ENCODE measurements around the gene KMT5C.

KMT5C gene

DNA sequence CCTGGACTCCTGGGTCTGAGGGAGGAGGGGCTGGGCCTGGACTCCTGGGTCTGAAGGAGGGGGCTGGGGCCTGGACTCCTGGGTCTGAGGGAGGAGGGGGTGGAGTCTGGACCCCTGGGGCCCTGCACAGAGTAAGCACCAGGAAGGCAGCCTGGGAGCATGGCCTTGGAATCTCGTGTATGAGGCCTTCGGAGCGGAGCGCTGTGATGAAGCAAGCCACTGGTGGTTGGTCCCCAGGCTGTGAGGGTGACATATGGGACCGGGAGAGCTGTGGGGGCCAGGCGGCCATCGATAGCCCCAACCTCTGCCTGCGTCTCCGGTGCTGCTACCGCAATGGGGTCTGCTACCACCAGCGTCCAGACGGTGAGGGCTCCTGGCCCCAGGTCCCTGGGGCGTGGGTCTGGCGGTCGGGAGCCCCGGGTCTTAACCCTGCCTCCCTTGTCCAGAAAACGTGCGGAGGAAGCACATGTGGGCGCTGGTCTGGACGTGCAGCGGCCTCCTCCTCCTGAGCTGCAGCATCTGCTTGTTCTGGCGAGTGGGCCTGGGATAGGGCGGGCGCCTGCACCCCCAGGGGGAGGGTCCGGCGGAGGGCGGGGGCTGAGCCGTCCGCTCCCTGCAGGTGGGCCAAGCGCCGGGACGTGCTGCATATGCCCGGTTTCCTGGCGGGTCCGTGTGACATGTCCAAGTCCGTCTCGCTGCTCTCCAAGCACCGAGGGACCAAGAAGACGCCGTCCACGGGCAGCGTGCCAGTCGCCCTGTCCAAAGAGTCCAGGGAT lies 37.9 kb downstream of the KMT5C start:
- no peak for DNase-seq (ENCODE audit: low spot score)
- no peak overlapping the region for H3K4me3 ChIP-seq
- TF ChIP-seq, protein P1, sequence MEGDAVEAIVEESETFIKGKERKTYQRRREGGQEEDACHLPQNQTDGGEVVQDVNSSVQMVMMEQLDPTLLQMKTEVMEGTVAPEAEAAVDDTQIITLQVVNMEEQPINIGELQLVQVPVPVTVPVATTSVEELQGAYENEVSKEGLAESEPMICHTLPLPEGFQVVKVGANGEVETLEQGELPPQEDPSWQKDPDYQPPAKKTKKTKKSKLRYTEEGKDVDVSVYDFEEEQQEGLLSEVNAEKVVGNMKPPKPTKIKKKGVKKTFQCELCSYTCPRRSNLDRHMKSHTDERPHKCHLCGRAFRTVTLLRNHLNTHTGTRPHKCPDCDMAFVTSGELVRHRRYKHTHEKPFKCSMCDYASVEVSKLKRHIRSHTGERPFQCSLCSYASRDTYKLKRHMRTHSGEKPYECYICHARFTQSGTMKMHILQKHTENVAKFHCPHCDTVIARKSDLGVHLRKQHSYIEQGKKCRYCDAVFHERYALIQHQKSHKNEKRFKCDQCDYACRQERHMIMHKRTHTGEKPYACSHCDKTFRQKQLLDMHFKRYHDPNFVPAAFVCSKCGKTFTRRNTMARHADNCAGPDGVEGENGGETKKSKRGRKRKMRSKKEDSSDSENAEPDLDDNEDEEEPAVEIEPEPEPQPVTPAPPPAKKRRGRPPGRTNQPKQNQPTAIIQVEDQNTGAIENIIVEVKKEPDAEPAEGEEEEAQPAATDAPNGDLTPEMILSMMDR (IDR thresholded peaks at IDR 0.05) = no peak
- H3K27ac ChIP-seq = no peak overlapping the region

DNA sequence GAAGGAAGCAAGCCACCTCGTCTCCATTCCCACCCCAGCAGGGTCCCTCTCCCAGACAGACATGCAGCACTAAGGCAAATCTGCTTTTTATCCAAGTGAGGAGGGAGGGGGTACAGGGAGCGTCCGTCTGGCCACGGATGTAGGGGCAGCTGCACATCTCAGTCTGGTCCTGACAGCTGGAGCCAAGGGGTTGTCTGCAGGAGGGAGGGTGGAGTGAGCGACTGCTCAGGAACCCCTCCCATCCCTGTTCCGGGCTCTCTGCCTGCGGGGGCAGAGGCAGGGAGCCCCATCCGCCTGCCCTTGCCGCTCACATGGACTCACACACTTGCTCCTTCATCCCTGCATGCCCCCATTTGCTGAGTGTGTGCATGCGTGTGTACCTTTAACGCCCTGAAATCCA lies 39.5 kb downstream of the KMT5C start:
- TF ChIP-seq, protein P1 (IDR thresholded peaks at IDR 0.05) = no peak
- Histone ChIP-seq H3K27ac (no peak overlapping the region), H3K4me3 (no peak overlapping the region)
- no peak for DNase-seq (ENCODE audit: low spot score)

DNA sequence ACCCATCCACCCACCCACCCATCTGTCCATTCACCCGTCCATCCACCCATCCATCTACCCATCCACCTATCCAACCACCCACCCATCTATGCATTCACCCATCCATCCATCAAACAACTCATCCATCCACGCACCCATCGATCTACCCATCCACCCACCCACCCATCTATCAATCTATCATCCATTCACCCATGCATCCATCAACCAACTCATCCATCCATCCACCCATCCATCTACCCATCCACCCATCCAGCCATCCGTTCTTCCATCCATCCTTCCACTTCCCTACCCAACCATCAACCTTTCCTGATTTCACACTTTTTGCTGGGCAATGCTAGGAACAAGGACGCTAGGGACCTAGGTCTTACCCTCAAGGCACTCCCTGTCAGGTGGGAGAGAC lies 42.3 kb downstream of the KMT5C start:
- no peak overlapping the region for H3K4me3 ChIP-seq
- no peak for DNase-seq (ENCODE audit: low spot score)
- no peak overlapping the region for H3K27ac ChIP-seq
- TF ChIP-seq, protein P1 (IDR thresholded peaks at IDR 0.05) = no peak

DNA sequence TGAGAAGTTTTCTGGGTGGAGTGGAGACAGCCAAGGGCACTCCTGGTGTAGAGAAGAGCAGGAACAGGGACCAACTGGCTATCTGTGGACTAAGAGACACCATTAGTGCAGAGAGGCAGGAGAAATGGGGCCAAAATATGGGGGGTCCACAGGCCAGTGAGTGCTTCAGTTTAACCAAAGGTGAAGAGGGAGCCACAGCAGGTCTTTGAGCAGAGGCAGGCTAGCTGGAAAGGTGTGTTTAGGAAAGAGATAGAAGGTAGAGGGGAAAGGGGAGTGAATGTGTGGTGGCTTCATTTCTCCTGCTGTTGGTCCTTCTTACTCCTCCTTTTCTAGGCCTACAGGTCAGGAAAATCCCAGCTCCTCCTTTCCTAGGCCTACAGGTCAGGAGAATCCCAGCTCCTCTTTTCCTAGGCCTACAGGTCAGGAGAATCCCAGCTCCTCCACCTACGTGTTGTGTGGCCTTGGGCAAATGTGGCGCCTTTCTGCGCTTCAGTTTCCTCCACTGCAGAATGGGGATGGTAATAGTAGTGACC lies 42.9 kb downstream of the KMT5C start:
- no peak for DNase-seq (ENCODE audit: low spot score)
- no peak overlapping the region for H3K27ac ChIP-seq
- no peak overlapping the region for H3K4me3 ChIP-seq
- TF ChIP-seq, protein P1 (IDR thresholded peaks at IDR 0.05) = no peak

DNA sequence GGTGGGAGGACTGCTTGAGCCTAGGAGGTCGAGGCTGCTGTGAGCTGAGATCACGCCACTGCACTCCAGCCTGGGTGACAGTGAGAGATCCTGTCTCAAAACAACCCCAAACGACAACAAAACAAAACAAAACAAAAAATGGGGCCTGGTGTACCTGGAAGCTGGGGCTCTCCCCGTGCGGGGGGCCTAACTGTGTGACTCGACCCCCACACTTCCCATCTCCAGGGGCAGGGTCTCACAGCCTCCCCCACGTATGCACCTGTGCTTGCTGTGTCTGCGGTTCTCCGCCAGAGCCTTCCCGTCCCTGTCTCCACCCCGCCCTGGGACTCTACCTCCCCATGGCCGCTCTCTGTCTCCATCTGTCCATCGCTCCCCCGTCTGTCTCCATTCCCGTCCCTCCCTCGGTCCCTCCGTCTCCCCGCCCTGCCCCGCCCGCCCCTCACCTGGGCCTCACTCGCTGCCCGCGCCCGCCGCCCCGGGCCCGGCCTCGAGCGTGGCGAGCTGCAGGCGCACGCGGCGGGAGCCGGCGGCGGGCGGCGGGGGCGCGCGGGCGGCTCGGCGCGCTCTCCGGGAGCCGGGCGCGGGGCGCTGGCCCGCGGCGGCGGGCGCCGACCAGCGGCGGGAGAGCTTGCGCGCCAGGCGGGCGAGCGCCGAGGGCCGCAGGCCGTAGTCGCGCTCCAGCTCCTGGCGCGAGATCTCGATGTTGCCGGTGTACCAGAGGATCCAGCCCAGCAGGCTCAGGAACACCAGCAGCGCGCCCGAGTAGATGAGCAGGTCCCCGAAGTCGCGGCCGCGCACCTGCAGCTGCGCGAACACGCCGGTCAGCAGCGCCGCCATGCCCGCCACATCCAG lies 43.8 kb downstream of the KMT5C start:
- Histone ChIP-seq H3K4me3 (peak overlapping the region; percentile 83), H3K27ac (peak overlapping the region in 1 of 2 donors; percentile 97)
- TF ChIP-seq, protein P1 (IDR thresholded peaks at IDR 0.05) = no peak
- no peak for DNase-seq (ENCODE audit: low spot score)

DNA sequence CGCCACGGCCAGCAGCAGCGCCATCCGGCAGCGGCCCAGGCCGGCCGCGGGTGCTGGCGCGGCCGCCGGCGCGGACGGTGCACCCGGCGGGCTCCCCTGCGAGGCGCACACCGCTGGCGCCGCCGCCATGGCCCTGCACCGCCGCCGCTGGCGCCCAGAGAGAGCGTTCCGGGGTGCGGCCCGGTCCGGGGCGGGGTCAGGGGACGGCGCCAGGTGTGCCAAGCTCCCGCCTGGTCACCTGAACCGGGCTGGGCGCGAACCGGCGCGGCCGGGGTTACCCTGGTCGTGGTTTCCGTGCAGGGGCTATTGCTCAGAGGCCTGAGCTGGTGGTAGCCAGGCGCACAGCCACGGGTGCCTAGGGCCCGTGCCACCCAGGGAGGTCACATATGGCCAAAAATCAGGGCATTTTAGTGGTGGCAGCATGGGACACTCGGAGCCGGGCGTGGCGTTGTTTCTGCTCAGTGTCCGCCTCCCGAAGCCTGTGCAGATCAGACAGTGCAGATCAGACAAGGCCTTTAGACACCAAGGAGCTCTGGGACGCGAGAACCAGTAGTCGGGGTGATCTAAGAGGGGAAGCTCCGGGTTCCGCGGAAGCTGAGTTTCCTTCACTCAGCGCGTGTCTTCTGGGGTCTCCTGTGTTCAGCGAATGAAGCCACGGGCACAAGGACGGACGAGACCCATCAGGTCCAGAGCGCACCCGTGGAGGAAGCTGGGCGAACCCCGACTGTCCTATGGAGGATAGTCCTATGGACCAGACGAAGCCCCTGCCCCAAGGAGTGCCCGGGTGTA lies 44.6 kb downstream of the KMT5C start, which contains the start of gene TMEM238:
Gene TMEM238 (minus strand): TSS at position 162 of the 789 bp plus-strand sequence. CDS start 33 bp downstream, at position 129.
- peak within 1 kb of the TSS; percentile 79 to 97 for H3K27ac ChIP-seq
- TF ChIP-seq, protein P1 (IDR thresholded peaks at IDR 0.05) = no peak

More for the DNA sequence above, 44.6 kb downstream of the KMT5C start, which contains the start of gene TMEM238:
- no peak for DNase-seq (ENCODE audit: low spot score)
- peak within 1 kb of the TSS; percentile 83 for H3K4me3 ChIP-seq

Measured in coronary artery (tissue), 2 donors.